HCT116 (cell line): ENCODE measurements around the gene CSTF3. TPM values are rescaled to one million over a fixed set of nuclear protein-coding genes. Genes with fewer than 3 reads are reported as not detected.

ENCODE experiments used
- ATAC-seq: fragments of 200-7000 bp; cut with Tn5 transposase; 2 replicates; pipeline ENCODE4 v1.9.1; 2020; ENCODE audit warnings: mild to moderate bottlenecking, moderate library complexity
- BruUV-seq: library from RNA; stranded (reverse); fragments of 400-500 nt; replicated peaks from 2 replicates; lab custom pipeline; 2021; lab: Mats Ljungman, UMichigan
- CTCF ChIA-PET: fragments of 300-600 bp; sonication (Branson Sonifier 250); formaldehyde crosslinking; loops from one replicate; lab custom pipeline; 2021; ENCODE audit warnings: antibody characterized with exemption; lab: Charles Lee
- POLR2A ChIA-PET: fragments of 300-600, 350-600 bp; sonication (Branson Sonifier 250); formaldehyde crosslinking; loops from one replicate; lab custom pipeline; 2021; ENCODE audit warnings: antibody characterized with exemption; lab: Charles Lee
- RAD21 ChIA-PET, 2 experiments: fragments of 300-600 bp; sonication (Branson Sonifier 250); formaldehyde crosslinking; loops; one replicate each; lab custom pipeline; 2023; ENCODE audit warnings: low total read pairs in 2 of 2; ENCODE audit not compliant: uncharacterized antibody in 2 of 2, unreplicated experiment in 2 of 2, low non-redundant PET in 1 of 2; lab: Charles Lee
- DNase-seq: peaks from one replicate; pipeline ENCODE4 v3.0.0-alpha.2; 2010; ENCODE audit warnings: low read depth, low spot score
- H2AFZ ChIP-seq: fragments of 200-600 bp; shearing (Covaris generic), sonication (generic); 2 replicates; pipeline ENCODE4 v1.6.1; 2017; ENCODE audit warnings: low read depth, mixed run types, mixed read lengths, antibody characterized with exemption, low read length; ENCODE audit not compliant: poor library complexity, severe bottlenecking
- H3K27ac ChIP-seq: 2 replicates; pipeline ENCODE4 v1.5.1; 2012; ENCODE audit warnings: low read depth, low read length
- H3K27me3 ChIP-seq: fragments of 200-600 bp; sonication (generic); 2 replicates; pipeline ENCODE4 v1.6.1; 2016; ENCODE audit warnings: mixed run types, low read length, mixed read lengths; ENCODE audit not compliant: insufficient read depth
- H3K36me3 ChIP-seq, 2 experiments: fragments of 200-500 bp in 1 of 2; fragments of 200-600 bp in 1 of 2; sonication (Bioruptor generic) in 1 of 2; sonication (generic) in 1 of 2; 2 replicates each; pipeline versions ENCODE4 v1.5.1 to v1.6.1; 2014 to 2016; ENCODE audit warnings: low read length in 2 of 2, inconsistent platforms in 1 of 2, mixed read lengths in 1 of 2, mixed run types in 1 of 2; ENCODE audit not compliant: insufficient read depth in 2 of 2, control insufficient read depth in 1 of 2
- H3K4me1 ChIP-seq, 2 experiments: fragments of 200-600 bp in 1 of 2; sonication (generic) in 1 of 2; 2 replicates each; pipeline versions ENCODE4 v1.5.1 to v1.6.1; 2012 to 2017; ENCODE audit warnings: low read length in 2 of 2, inconsistent platforms in 1 of 2, mild to moderate bottlenecking in 1 of 2, mixed read lengths in 1 of 2, mixed run types in 1 of 2, moderate library complexity in 1 of 2; ENCODE audit not compliant: insufficient read depth in 2 of 2, control insufficient read depth in 1 of 2
- H3K4me2 ChIP-seq: fragments of 200-600 bp; sonication (generic); 2 replicates; pipeline ENCODE4 v1.6.1; 2017; ENCODE audit warnings: mixed run types, low read length, mixed read lengths
- H3K4me3 ChIP-seq, 2 experiments: fragments of 200-600 bp in 1 of 2; sonication (generic) in 1 of 2; replicated peaks in 1 of 2; 2 replicates each; pipeline ENCODE4 v1.5.1; 2011 to 2016; ENCODE audit warnings: low read length in 2 of 2, control low read depth in 1 of 2, low read depth in 1 of 2, mild to moderate bottlenecking in 1 of 2, mixed read lengths in 1 of 2, mixed run types in 1 of 2
- H3K79me2 ChIP-seq: fragments of 200-600 bp; sonication (generic); 2 replicates; pipeline ENCODE4 v1.6.1; 2017; ENCODE audit warnings: mild to moderate bottlenecking, mixed run types, low read length, moderate library complexity, mixed read lengths; ENCODE audit not compliant: insufficient read depth
- H3K9ac ChIP-seq: fragments of 200-600 bp; sonication (generic); 2 replicates; pipeline ENCODE4 v1.6.1; 2016; ENCODE audit warnings: low read length, mixed read lengths
- H3K9me2 ChIP-seq: fragments of 200-600 bp; sonication (generic), shearing (Covaris generic); 2 replicates; pipeline ENCODE4 v1.6.1; 2017; ENCODE audit warnings: mixed run types, mild to moderate bottlenecking, moderate library complexity; ENCODE audit not compliant: insufficient read depth
- H3K9me3 ChIP-seq, 2 experiments: fragments of 200-500 bp in 1 of 2; fragments of 200-600 bp in 1 of 2; sonication (Bioruptor generic) in 1 of 2; sonication (generic) in 1 of 2; 2 replicates each; pipeline ENCODE4 v1.6.1; 2014 to 2017; ENCODE audit warnings: low read length in 2 of 2, mixed read lengths in 2 of 2, inconsistent platforms in 1 of 2, low read depth in 1 of 2, mild to moderate bottlenecking in 1 of 2, mixed run types in 1 of 2, moderate library complexity in 1 of 2; ENCODE audit not compliant: control insufficient read depth in 1 of 2, insufficient read depth in 1 of 2
- H4K20me1 ChIP-seq: fragments of 200-600 bp; sonication (generic), shearing (Covaris generic); 2 replicates; pipeline ENCODE4 v1.6.1; 2017; ENCODE audit warnings: mixed run types, mild to moderate bottlenecking, moderate library complexity; ENCODE audit not compliant: insufficient read depth
- EZH2 ChIP-seq: fragments of 200-600 bp; sonication (generic); IDR thresholded peaks from 2 replicates; pipeline ENCODE4 v1.6.1; 2017; ENCODE audit warnings: antibody characterized with exemption, mixed run types
- EZH2phosphoT487 ChIP-seq: fragments of 200-600 bp; IDR thresholded peaks from 2 replicates; pipeline ENCODE4 v1.6.1; 2018; ENCODE audit warnings: antibody characterized with exemption, borderline replicate concordance
- SP1 ChIP-seq: IDR thresholded peaks from 2 replicates; pipeline ENCODE4 v1.6.1; 2012; ENCODE audit warnings: low read depth
- intact Hi-C: fragments of 100-400 bp; cut with micrococcal nuclease; formaldehyde crosslinking; loops from 2 replicates; pipeline ENCODE4 v1.10.0; 2022
- total RNA-seq: library from RNA; stranded (reverse); gene quantifications from one replicate; pipeline ENCODE4 v1.2.1, GENCODE V29; 2021; ENCODE audit not compliant: unreplicated experiment
- TF ChIP-seq, protein P1 (sequence below): IDR thresholded peaks from 2 replicates; pipeline ENCODE4 v1.6.1; 2012; ENCODE audit warnings: low read depth
- TF ChIP-seq, protein P2 (sequence below): IDR thresholded peaks from 2 replicates; pipeline ENCODE4 v1.6.1; 2012

Gene CSTF3
- total RNA-seq, 1 experiment from 2014 or later = 39.3 TPM

- Histone ChIP-seq H2AFZ (no peak overlapping the region), H3K27me3 (no peaks in the 10 kb centered on the region), H3K36me3 (no peaks in the 10 kb centered on the region; a peak in 1 of 4 replicates), H3K9ac (no peak overlapping the region), H3K27ac (no peak overlapping the region), H3K4me3 (no peak overlapping the region), H3K79me2 (no peaks in the 10 kb centered on the region), H3K4me2 (no peak overlapping the region), H4K20me1 (no peaks in the 10 kb centered on the region), H3K4me1 (peaks cover 3 to 4% of the 10 kb centered on the region in 2 experiments), H3K9me3 (no peaks in the 10 kb centered on the region), H3K9me2 (no peaks in the 10 kb centered on the region)
- ATAC-seq (no peak), DNase-seq (no peak)
- intact Hi-C loops = loop anchor here (5.0 to 10.0 kb wide), 4 partner anchors 192 to 352 kb away; no protein-coding TSS in a partner anchor
- RAD21 ChIA-PET = no interaction called here
- no TSS peak for BruUV-seq
- CTCF ChIA-PET = no interaction called here
- POLR2A ChIA-PET = no interaction called here
- TF ChIP-seq SP1 (no peak), EZH2phosphoT487 (no peak), EZH2 (no peak)
- TF ChIP-seq, protein P1, sequence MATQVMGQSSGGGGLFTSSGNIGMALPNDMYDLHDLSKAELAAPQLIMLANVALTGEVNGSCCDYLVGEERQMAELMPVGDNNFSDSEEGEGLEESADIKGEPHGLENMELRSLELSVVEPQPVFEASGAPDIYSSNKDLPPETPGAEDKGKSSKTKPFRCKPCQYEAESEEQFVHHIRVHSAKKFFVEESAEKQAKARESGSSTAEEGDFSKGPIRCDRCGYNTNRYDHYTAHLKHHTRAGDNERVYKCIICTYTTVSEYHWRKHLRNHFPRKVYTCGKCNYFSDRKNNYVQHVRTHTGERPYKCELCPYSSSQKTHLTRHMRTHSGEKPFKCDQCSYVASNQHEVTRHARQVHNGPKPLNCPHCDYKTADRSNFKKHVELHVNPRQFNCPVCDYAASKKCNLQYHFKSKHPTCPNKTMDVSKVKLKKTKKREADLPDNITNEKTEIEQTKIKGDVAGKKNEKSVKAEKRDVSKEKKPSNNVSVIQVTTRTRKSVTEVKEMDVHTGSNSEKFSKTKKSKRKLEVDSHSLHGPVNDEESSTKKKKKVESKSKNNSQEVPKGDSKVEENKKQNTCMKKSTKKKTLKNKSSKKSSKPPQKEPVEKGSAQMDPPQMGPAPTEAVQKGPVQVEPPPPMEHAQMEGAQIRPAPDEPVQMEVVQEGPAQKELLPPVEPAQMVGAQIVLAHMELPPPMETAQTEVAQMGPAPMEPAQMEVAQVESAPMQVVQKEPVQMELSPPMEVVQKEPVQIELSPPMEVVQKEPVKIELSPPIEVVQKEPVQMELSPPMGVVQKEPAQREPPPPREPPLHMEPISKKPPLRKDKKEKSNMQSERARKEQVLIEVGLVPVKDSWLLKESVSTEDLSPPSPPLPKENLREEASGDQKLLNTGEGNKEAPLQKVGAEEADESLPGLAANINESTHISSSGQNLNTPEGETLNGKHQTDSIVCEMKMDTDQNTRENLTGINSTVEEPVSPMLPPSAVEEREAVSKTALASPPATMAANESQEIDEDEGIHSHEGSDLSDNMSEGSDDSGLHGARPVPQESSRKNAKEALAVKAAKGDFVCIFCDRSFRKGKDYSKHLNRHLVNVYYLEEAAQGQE = no peak
- TF ChIP-seq, protein P2, sequence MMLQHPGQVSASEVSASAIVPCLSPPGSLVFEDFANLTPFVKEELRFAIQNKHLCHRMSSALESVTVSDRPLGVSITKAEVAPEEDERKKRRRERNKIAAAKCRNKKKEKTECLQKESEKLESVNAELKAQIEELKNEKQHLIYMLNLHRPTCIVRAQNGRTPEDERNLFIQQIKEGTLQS = no peak
Observed at GRCh38 chr11:33067294-33067693, 94.0 kb downstream of the CSTF3 start.
